Glutamatergic neuron (in vitro differentiated cells): ENCODE measurements around the gene COBLL1. TPM values are rescaled to one million over a fixed set of nuclear protein-coding genes. Genes with fewer than 3 reads are reported as not detected.

Experiments used
- DNase-seq: peaks from one replicate; pipeline ENCODE4 v3.0.0; 2022
- H3K27ac Mint-ChIP-seq: one replicate; pipeline ENCODE4 v1.8.0; 2020; ENCODE audit warnings: mild to moderate bottlenecking, mixed read lengths, inconsistent platforms; ENCODE audit not compliant: unreplicated experiment
- H3K27me3 Mint-ChIP-seq: one replicate; pipeline ENCODE4 v1.8.0; 2020; ENCODE audit warnings: mild to moderate bottlenecking, moderate library complexity, mixed read lengths, inconsistent platforms; ENCODE audit not compliant: unreplicated experiment
- H3K36me3 Mint-ChIP-seq: one replicate; pipeline ENCODE4 v1.8.0; 2020; ENCODE audit warnings: mild to moderate bottlenecking, mixed read lengths, inconsistent platforms; ENCODE audit not compliant: unreplicated experiment
- H3K4me1 Mint-ChIP-seq: one replicate; pipeline ENCODE4 v1.8.0; 2020; ENCODE audit warnings: mild to moderate bottlenecking, low read depth, mixed read lengths, inconsistent platforms; ENCODE audit not compliant: unreplicated experiment
- H3K4me3 Mint-ChIP-seq: one replicate; pipeline ENCODE4 v1.8.0; 2020; ENCODE audit warnings: mild to moderate bottlenecking, mixed read lengths, inconsistent platforms; ENCODE audit not compliant: unreplicated experiment
- H3K9me3 Mint-ChIP-seq: one replicate; pipeline ENCODE4 v1.8.0; 2020; ENCODE audit warnings: mild to moderate bottlenecking, moderate library complexity, mixed read lengths, inconsistent platforms; ENCODE audit not compliant: unreplicated experiment
- total RNA-seq: library from RNA; stranded (reverse); fragmentation: NEBNext Ultra II Directional; extraction: Animal tissue kit (Norgen Biotek cat#: 25700); gene quantifications from one replicate; pipeline ENCODE4 v1.2.1, GENCODE V29; 2021; ENCODE audit not compliant: unreplicated experiment
- TF ChIP-seq, protein P1 (sequence below): fragments of 200-600 bp; sonication (generic); IDR thresholded peaks from one replicate; pipeline ENCODE4 v1.5.0; 2021; ENCODE audit not compliant: partially characterized antibody, unreplicated experiment

COBLL1 gene
- total RNA-seq, 1 donor from 2014 or later, result 0.91 TPM

DNA sequence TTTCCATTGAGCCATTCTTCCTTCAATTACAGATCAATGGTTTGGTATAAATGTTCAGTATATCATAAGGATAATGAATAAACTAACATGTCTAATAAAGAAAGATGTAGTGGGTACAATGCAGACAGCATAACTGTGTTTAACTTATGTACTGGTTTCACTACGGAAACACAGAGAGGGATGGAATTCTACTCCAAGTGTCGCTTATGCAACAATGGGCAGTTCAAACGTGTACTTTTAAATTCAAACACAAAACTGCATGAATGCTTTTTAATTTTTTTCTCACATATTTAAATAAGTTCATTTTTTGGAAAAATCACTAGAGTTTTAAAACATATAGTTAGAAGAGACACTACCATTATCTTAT, 74.7 kb downstream of the COBLL1 start:
- Mint-ChIP-seq H3K9me3 (no peaks in the 10 kb centered on the region), H3K4me1 (no peaks in the 10 kb centered on the region), H3K27ac (no peak overlapping the region), H3K27me3 (no peaks in the 10 kb centered on the region), H3K4me3 (no peak overlapping the region), H3K36me3 (no peaks in the 10 kb centered on the region)
- TF ChIP-seq, protein P1, sequence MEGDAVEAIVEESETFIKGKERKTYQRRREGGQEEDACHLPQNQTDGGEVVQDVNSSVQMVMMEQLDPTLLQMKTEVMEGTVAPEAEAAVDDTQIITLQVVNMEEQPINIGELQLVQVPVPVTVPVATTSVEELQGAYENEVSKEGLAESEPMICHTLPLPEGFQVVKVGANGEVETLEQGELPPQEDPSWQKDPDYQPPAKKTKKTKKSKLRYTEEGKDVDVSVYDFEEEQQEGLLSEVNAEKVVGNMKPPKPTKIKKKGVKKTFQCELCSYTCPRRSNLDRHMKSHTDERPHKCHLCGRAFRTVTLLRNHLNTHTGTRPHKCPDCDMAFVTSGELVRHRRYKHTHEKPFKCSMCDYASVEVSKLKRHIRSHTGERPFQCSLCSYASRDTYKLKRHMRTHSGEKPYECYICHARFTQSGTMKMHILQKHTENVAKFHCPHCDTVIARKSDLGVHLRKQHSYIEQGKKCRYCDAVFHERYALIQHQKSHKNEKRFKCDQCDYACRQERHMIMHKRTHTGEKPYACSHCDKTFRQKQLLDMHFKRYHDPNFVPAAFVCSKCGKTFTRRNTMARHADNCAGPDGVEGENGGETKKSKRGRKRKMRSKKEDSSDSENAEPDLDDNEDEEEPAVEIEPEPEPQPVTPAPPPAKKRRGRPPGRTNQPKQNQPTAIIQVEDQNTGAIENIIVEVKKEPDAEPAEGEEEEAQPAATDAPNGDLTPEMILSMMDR, result no peak
- DNase-seq, result no peak

DNA sequence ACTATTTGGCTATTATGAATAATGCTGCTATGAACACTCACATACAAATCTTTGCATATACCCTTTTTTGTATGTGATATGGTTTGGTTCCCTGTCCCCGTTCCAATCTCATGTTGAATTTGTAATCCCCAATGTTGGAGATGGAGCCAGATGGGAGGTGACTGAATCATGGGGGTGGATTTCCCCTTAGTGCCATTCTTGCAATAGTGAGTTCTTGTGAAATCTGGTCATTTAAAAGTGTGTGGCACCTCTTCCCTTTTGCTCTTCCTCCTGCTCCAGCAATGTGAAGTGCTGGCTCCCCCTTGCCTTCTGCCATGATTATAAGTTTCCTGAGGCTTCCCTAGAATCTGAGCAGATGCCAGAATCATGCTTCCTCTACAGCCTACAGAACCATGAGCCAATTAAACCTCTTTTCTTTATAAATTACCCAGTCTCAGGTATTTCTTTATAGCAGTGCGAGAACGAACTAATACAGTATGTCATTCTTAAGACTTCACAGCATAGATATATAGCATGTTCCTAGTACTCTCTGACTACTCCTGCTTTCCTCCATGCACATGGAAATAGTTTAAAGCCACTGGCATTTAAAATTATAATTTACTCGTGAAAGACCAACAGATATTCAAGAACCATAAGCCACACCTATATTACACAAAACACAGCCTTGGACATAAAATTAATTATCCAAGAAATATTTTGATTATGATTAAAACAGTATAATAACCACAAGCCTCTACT, 75.2 kb downstream of the COBLL1 start:
- Mint-ChIP-seq H3K4me3 (no peak overlapping the region), H3K27me3 (no peaks in the 10 kb centered on the region), H3K36me3 (no peaks in the 10 kb centered on the region)

DNA sequence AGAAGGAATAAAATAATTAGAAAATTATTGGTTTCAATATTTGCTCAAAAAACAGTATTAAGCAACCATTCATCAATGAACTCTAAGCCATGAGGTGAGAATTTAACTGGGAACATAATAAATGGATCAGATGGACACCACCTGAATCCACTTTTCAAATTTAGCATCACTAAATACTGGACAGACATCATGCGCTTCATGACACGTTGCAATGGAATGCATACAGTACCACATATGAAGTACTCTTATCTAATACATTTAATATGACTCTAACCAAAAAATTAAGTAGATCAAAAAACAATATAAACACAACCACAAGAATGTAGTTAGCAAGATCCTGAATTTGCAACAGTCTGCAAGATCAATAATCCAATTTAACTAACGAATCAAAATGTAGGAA, 76.6 kb downstream of the COBLL1 start:
- H3K9me3 Mint-ChIP-seq, result no peaks in the 10 kb centered on the region
- H3K36me3 Mint-ChIP-seq, result no peaks in the 10 kb centered on the region
- H3K4me1 Mint-ChIP-seq, result no peaks in the 10 kb centered on the region
- H3K27ac Mint-ChIP-seq, result no peak overlapping the region
- TF ChIP-seq, protein P1, result no peak
- H3K27me3 Mint-ChIP-seq, result no peaks in the 10 kb centered on the region
- no peak for DNase-seq
- H3K4me3 Mint-ChIP-seq, result no peak overlapping the region

More for the DNA sequence above, 75.2 kb downstream of the COBLL1 start:
- Mint-ChIP-seq H3K9me3 (no peaks in the 10 kb centered on the region), H3K27ac (no peak overlapping the region), H3K4me1 (no peaks in the 10 kb centered on the region)
- no peak for DNase-seq
- TF ChIP-seq, protein P1, result no peak

DNA sequence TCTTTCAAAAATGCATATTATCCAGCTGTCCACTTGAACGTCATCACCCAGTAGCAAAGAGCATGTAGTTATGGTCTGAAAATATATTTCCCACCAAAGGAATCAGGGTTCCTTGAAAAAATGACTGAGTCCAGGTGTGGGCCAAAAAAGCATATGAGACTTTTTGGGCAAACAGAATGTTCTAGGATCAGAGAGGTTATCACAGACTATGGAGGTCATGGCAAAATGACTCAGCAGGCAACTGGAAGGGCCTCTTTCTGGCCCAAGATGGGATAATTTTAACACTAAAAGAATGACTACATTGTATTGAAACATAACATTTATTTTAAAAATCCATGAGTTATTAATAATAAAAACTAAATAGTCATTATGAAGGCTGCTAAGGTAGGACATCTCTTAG, 77.1 kb downstream of the COBLL1 start:
- no peak overlapping the region for H3K4me3 Mint-ChIP-seq
- no peaks in the 10 kb centered on the region for H3K36me3 Mint-ChIP-seq
- H3K4me1 Mint-ChIP-seq, result no peaks in the 10 kb centered on the region
- H3K27ac Mint-ChIP-seq, result no peak overlapping the region
- TF ChIP-seq, protein P1, result no peak
- no peak for DNase-seq
- no peaks in the 10 kb centered on the region for H3K9me3 Mint-ChIP-seq
- H3K27me3 Mint-ChIP-seq, result no peaks in the 10 kb centered on the region

DNA sequence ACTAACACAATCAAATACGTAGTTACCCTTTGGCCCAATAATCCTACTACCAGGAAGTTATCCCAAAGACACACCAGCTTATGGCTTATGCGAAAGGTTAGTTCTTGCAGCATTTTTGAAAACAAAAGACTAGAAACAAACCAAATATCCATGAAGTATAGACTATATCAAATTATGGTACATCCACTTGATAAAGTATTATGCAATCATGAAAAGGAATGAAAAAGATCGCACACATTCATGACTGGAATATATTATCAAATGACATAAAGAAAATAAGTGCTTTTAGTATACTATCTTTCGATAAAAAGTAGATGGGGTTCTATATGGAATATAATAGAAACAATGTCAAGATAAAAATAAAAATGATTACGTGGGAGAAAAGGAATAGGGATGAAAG, 78.2 kb downstream of the COBLL1 start:
- TF ChIP-seq, protein P1, result no peak
- H3K4me3 Mint-ChIP-seq, result no peak overlapping the region
- H3K27ac Mint-ChIP-seq, result no peak overlapping the region
- H3K36me3 Mint-ChIP-seq, result no peaks in the 10 kb centered on the region
- H3K27me3 Mint-ChIP-seq, result no peaks in the 10 kb centered on the region
- H3K9me3 Mint-ChIP-seq, result no peaks in the 10 kb centered on the region
- DNase-seq, result no peak
- no peaks in the 10 kb centered on the region for H3K4me1 Mint-ChIP-seq
